Gastrocnemius medialis (tissue), 4 donors: ENCODE data around the gene IL16. TPM values are rescaled to one million over a fixed set of nuclear protein-coding genes. Genes with fewer than 3 reads are reported as not detected.

Source experiments
- total RNA-seq, 4 donors: library from RNA; depleted of rRNA; stranded (reverse); fragments of >200 nt; gene quantifications; one replicate each; pipeline versions ENCODE4 v1.1.0 to v1.2.3, GENCODE V29; 2016

The IL16 gene
- total RNA-seq, 4 donors from 2014 or later: 3.3 to 4.5 (median 4.3) TPM

Other genes starting within 250 kb of the IL16 start
- gene MESD, start 207.1 kb upstream of the IL16 start, total RNA-seq: 1 to 10 TPM; 5.5 to 7.9 (median 6.6) TPM
- 1 to 10 TPM; 1.9 to 8.1 (median 3.3) TPM for gene TLNRD1, start 196.0 kb upstream of the IL16 start, total RNA-seq
- gene CFAP161, start 62.6 kb upstream of the IL16 start, total RNA-seq: not detected
- 1 to 10 TPM in 1 of 4 donors, under 1 TPM in 3; 0.36 to 1.7 (median 0.63) TPM for gene STARD5, start 127.3 kb downstream of the IL16 start, total RNA-seq
- gene TMC3, start 177.3 kb downstream of the IL16 start, total RNA-seq: not detected